ENCODE measurements around the gene NPEPPS.
A peak's percentile ranks its signal among the peaks of the same experiment; 100 is the strongest.

The NPEPPS gene

DNA sequence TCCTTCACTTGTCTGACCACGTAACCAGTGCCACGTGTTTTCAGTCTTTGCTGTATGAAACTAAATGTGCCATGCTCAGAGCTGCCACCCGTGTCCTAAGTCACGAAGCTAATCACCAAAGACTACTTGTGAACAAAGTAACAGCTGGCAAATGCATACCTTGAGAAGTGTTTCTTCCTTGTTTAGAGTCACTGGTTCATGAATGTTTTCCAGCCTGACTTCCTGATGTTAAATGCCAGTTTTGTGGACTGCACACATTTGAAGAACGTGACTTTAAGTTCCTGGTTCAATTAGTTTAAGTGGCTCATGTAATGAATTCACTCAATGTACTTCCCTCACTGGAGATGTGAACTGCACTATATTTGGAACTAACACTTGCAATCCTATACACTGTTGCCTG, 98.9 kb downstream of the NPEPPS start:
- no peak for DNase-seq (ENCODE audit: low read depth in 2 of 3, low spot score in 1 of 3)

DNA sequence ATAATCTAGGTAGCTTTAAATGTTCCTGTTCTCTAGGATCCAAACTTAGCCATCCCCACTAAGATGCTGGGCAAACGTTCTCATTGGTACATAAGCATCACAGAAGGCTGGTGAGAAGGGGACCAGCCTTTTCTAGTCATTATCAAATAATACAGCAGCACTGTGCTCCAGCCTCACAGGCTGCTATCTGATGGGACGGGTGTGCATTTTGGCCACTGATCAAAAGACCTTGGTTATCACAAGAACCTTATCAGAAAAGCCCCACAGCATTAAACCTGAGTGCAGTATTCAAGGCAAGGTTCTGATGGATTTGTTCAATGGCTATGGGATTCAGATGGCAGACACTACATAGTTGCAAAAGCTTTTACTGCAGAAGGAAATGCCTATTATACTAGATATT, 99.7 kb downstream of the NPEPPS start:
- no peak for DNase-seq (ENCODE audit: low read depth in 2 of 3, low spot score in 1 of 3)

DNA sequence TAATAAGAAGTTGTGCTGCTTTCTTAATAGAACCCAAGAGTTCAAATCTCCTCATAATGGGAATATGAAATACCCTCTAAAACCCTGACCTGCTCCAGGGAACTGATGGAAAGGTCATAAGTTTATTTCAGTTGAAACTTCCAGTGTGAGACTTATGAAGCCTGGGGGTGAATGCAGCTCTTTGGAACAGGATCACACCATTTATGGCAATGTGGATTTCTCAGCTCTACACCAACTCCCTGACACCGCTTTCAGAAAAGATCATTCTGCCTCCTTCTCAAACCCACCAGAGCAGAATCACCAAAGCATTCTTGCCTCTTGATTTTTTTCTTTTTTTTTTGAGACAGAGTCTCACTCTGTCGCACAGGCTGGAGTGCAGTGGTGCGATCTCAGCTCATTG, 102.1 kb downstream of the NPEPPS start:
- no peak for DNase-seq (ENCODE audit: low read depth in 2 of 3, low spot score in 1 of 3)

- DNase-seq (ENCODE audit: low read depth in 2 of 3, low spot score in 1 of 3) = no peak
Observed at GRCh38 chr17:47633996-47634395, 103.1 kb downstream of the NPEPPS start.

GRCh38 chr17:47634870-47635269, 104.0 kb downstream of the NPEPPS start:
- no peak for DNase-seq (ENCODE audit: low read depth in 2 of 3, low spot score in 1 of 3)

DNA sequence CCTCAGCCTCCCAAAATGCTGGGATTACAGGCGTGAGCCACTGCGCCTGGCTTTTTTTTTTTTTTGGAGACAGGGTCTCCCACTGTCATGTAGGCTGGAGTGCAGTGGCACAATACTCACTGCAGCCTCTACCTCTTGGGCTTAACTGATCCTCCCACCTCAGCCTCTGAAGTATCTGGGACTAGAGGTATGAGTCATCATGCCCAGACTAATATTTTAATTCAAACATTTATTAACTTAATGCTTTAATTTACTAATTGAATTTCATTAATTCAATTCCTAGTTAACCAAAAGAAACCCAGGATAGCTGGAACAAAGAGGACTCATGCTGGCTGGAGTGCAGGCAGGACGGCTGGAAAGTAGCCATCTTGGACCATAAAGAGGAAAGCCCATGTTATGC, 104.8 kb downstream of the NPEPPS start:
- DNase-seq (ENCODE audit: low read depth in 2 of 3, low spot score in 1 of 3) = no peak

GRCh38 chr17:47636273-47637030, 105.5 kb downstream of the NPEPPS start:
- DNase-seq (ENCODE audit: low read depth in 2 of 3, low spot score in 1 of 3) = no peak

DNA sequence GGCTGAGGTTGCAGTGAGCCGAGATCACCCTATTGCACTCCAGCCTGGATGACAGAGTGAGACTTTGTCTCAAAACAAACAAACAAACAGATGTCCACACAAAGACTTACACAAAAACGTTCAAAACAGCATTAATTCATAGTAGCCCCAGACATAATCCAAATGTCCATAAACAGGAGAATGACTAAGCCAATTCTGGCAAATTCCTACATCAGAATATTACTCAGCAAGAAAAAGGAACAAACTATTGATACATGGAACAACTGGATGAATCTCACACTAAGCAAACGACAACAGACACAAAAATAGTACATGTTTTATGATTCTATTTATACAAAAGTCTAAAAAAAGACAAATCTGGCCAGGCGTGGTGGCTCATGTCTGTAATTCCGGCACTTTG, 108.0 kb downstream of the NPEPPS start:
- DNase-seq (ENCODE audit: low read depth in 2 of 3, low spot score in 1 of 3) = no peak

GRCh38 chr17:47640076-47640475, 109.2 kb downstream of the NPEPPS start:
- no peak for DNase-seq (ENCODE audit: low read depth in 2 of 3, low spot score in 1 of 3)

DNA sequence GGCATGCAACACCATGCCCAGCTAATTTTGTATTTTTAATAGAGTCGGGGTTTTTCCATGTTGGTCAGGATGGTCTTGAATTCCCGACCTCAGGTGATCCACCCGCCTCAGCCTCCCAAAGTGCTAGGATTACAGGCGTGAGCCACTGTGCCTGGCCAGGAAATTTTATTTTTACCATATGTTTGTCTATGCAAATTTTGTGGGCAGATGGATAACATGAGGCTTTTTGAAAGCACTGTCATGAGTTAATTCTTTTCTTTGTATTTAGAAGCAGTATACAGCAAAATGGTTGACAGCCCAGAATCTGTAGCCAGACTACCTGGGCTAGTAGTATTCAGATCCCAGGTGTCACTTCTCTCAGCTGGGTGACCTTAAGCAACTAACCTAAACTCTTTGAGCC, 110.3 kb downstream of the NPEPPS start:
- DNase-seq (ENCODE audit: low read depth in 2 of 3, low spot score in 1 of 3) = no peak

- no peak for DNase-seq (ENCODE audit: low read depth in 2 of 3, low spot score in 1 of 3)
Observed at GRCh38 chr17:47643116-47643515, 112.2 kb downstream of the NPEPPS start.

DNA sequence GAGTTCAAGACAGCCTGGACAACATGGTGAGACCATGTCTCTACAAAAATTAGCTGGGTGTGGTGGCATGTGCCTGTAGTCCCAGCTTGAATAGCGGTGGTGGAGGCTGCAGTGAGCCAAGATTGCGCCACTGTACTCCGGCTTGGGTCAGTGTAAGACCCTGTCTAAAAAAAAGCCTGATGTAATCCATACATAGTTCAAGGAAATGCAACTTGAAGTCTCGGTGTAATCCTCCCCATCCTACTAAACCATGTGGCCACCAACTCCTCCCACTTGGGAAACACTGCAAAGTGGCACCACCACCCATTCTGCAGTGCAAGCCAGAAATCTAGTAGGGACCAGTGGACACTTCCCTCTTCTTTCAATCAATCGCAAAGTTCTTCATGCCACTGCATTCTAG, 113.4 kb downstream of the NPEPPS start:
- DNase-seq (ENCODE audit: low read depth in 2 of 3, low spot score in 1 of 3) = no peak

DNA sequence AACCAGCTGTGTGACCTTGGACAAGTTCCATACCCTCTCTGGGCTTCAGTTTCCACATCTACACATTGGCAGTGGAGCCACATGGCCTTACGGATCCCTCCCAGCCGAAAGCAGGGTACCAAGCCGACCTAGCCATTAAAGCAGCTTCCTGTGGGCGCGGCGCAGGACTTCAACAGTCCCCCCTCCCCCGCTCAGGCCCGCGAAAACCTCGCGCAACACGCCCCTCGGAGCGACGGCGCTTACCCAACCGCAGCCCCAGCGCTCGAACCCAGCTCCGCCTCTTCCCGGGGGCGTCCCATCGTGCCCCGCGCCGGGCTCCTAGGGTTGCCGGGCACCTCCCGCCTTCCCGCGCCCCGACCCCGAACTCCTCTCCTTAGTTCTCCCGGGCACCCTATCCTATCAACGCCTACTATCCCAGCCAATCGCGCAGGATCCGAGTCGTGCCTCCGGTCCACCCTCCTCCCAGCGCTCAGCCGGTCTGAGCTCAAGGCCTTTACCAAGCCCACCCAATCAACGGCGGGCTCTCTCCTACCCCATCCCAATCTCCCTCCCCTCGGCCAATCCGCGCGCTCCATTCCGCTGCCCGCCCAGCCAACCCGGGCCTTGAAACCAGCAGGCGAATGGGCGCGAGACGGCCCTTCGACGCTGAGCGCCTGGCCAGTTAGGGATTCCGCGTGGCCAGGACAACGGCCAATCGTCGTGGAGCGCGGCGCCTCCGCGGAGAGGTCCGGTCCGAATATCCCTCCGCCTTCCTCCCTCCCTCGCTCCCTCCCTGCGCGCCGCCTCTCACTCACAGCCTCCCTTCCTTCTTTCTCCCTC, 118.5 kb downstream of the NPEPPS start, which contains the start of gene KPNB1:
KPNB1 (plus strand) TSS at position 767 of the 819 bp plus-strand sequence. CDS start 326 bp downstream, outside the sequence.
- DNase-seq (ENCODE audit: low read depth in 2 of 3, low spot score in 1 of 3) = peak; percentile 96 to 99 (median 98)

- DNase-seq (ENCODE audit: low read depth in 2 of 3, low spot score in 1 of 3) = no peak
Observed at GRCh38 chr17:47649972-47650524, 119.1 kb downstream of the NPEPPS start.

- DNase-seq (ENCODE audit: low read depth in 2 of 3, low spot score in 1 of 3) = peak; percentile 85 to 95 (median 93)
Observed at GRCh38 chr17:47650525-47651522, 119.9 kb downstream of the NPEPPS start.

DNA sequence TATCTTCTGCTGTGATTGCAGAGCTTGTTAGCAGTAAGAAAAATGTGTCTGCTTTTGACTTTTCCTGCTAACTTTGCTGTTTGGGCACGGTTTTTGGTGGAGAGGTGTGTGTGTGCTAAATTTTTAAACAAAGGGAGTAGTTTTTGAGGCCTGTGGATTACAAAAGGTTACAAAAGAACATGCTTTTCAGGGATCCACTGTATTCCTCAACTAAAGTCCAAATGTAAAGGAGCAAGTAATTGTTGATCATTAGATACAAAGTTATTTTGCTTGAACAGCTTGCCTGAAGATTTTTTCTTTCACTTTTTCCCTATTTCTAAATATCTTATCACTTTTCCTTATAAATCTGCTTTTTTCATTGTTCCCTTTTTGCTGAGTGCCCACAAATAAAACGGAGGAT, 120.8 kb downstream of the NPEPPS start:
- DNase-seq (ENCODE audit: low read depth in 2 of 3, low spot score in 1 of 3) = no peak

- DNase-seq (ENCODE audit: low read depth in 2 of 3, low spot score in 1 of 3) = no peak
Observed at GRCh38 chr17:47652570-47652969, 121.7 kb downstream of the NPEPPS start.

GRCh38 chr17:47653442-47653841, 122.5 kb downstream of the NPEPPS start:
- DNase-seq (ENCODE audit: low read depth in 2 of 3, low spot score in 1 of 3) = no peak

GRCh38 chr17:47654991-47655390, 124.1 kb downstream of the NPEPPS start:
- no peak for DNase-seq (ENCODE audit: low read depth in 2 of 3, low spot score in 1 of 3)

DNA sequence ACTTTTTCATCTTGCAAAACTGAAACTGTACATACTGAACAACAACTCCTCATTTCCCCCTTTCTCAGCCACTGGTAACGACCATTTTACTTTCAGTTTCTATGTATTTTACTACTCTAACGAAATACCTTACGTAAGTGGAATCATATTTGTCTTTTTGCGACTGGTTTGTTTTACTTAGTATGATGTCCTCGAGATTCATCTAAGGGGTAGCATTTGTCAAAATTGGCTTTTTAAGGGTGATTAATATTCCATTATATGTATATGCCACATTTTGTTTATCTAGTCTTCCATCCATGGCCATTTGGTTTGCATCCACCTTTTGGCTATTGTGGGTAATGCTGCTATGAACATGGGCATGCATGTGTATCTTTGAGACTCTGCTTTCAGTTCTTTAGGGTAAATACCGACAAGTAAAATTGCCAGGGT, 129.2 kb downstream of the NPEPPS start:
- DNase-seq (ENCODE audit: low read depth in 2 of 3, low spot score in 1 of 3) = no peak

Measured in stimulated activated CD4-positive, alpha-beta T cell treated with anti-CD3 and anti-CD28 coated beads, Interleukin-12 subunit alpha, Interleukin-12 subunit beta, amount 100 ng/mL, for 48 hours (primary cell).